Endothelial cell of umbilical vein (primary cell): ENCODE results near the gene SYCP3. TPM values are rescaled to one million over a fixed set of nuclear protein-coding genes. Genes with fewer than 3 reads are reported as not detected.

Experiments used
- BruUV-seq: library from RNA; stranded (reverse); fragments of 400-500 nt; replicated peaks from 2 replicates; lab custom pipeline; 2021; lab: Mats Ljungman, UMichigan
- CTCF ChIA-PET: fragments of 300-600, 350-600 bp; sonication (Branson Sonifier 250); formaldehyde crosslinking; loops from one replicate; lab custom pipeline; 2021; ENCODE audit warnings: antibody characterized with exemption, inconsistent platforms; lab: Charles Lee
- POLR2A ChIA-PET: fragments of 300-600, 350-600 bp; sonication (Branson Sonifier 250); formaldehyde crosslinking; loops from one replicate; lab custom pipeline; 2021; ENCODE audit warnings: antibody characterized with exemption, inconsistent platforms; lab: Charles Lee
- DNase-seq: peaks from one replicate; pipeline ENCODE4 v3.0.0-alpha.2; 2011; ENCODE audit warnings: low read depth, low spot score
- FAIRE-seq: peaks from 2 replicates; lab custom pipeline; 2011; peaks lifted over from hg19 to GRCh38; lab: Jason Lieb, UNC
- H2AFZ ChIP-seq: 2 replicates; pipeline ENCODE4 v1.6.0; 2012; ENCODE audit warnings: low read depth, low read length, control low read depth, inconsistent platforms
- H3K27ac ChIP-seq: 2 replicates; pipeline ENCODE4 v1.5.1; 2011; ENCODE audit warnings: low read depth, mild to moderate bottlenecking, control low read depth, low read length, moderate library complexity; ENCODE audit not compliant: insufficient read depth
- H3K27me3 ChIP-seq, 2 experiments: 2 replicates each; pipeline versions ENCODE4 v1.6.0 to v1.6.1; 2011; ENCODE audit warnings: low read length in 2 of 2, mixed read lengths in 1 of 2; ENCODE audit not compliant: control insufficient read depth in 2 of 2, insufficient read depth in 2 of 2
- H3K36me3 ChIP-seq, 2 experiments: 2 replicates in 1 of 2; 3 replicates in 1 of 2; pipeline ENCODE4 v1.5.1; 2011; ENCODE audit warnings: low read length in 2 of 2, mild to moderate bottlenecking in 1 of 2, moderate library complexity in 1 of 2; ENCODE audit not compliant: control insufficient read depth in 2 of 2, insufficient read depth in 2 of 2; ENCODE audit errors: extremely low read depth in 1 of 2
- H3K4me1 ChIP-seq: 3 replicates; pipeline ENCODE4 v1.5.1; 2011; ENCODE audit warnings: mild to moderate bottlenecking, low read length; ENCODE audit not compliant: control insufficient read depth, insufficient read depth; ENCODE audit errors: extremely low read depth
- H3K4me2 ChIP-seq: 2 replicates; pipeline ENCODE4 v1.6.1; 2011; ENCODE audit warnings: low read length, control low read depth, mixed read lengths; ENCODE audit not compliant: insufficient read depth
- H3K4me3 ChIP-seq, 3 experiments: fragments of 200-600 bp in 1 of 3; sonication (generic), shearing (Covaris generic) in 1 of 3; replicated peaks in 1 of 3; 2 replicates each; pipeline ENCODE4 v1.5.1; 2011 to 2016; ENCODE audit warnings: control low read depth in 3 of 3, low read length in 3 of 3, mild to moderate bottlenecking in 2 of 3, inconsistent platforms in 1 of 3, low read depth in 1 of 3, moderate library complexity in 1 of 3; ENCODE audit not compliant: insufficient read depth in 1 of 3
- H3K79me2 ChIP-seq: 2 replicates; pipeline ENCODE4 v1.6.0; 2012; ENCODE audit warnings: low read length, inconsistent platforms; ENCODE audit not compliant: control insufficient read depth, insufficient read depth
- H3K9ac ChIP-seq: replicated peaks from 2 replicates; pipeline ENCODE3; 2011; ENCODE audit warnings: low read length, control low read depth; ENCODE audit not compliant: insufficient read depth; ENCODE audit errors: extremely low read depth
- H3K9me1 ChIP-seq: replicated peaks from 3 replicates; pipeline ENCODE4 v1.6.0; 2011; ENCODE audit warnings: mild to moderate bottlenecking, low read length; ENCODE audit not compliant: control insufficient read depth, insufficient read depth; ENCODE audit errors: extremely low read depth
- H3K9me3 ChIP-seq: replicated peaks from 2 replicates; pipeline ENCODE4 v1.5.1; 2012; ENCODE audit warnings: low read length, inconsistent platforms; ENCODE audit not compliant: control insufficient read depth, insufficient read depth
- H4K20me1 ChIP-seq: replicated peaks from 2 replicates; pipeline ENCODE3; 2011; ENCODE audit warnings: mild to moderate bottlenecking, low read length; ENCODE audit not compliant: control insufficient read depth, insufficient read depth; ENCODE audit errors: extremely low read depth
- EZH2 ChIP-seq: IDR thresholded peaks from 2 replicates; pipeline ENCODE4 v1.6.1; 2012; ENCODE audit warnings: borderline replicate concordance, low read depth, mild to moderate bottlenecking, moderate library complexity, low read length, inconsistent platforms; ENCODE audit not compliant: severe bottlenecking
- FOS ChIP-seq: IDR thresholded peaks from 2 replicates; pipeline ENCODE4 v1.6.1; 2011; ENCODE audit warnings: mild to moderate bottlenecking, low read length, moderate library complexity, borderline replicate concordance; ENCODE audit not compliant: insufficient read depth
- GATA2 ChIP-seq: IDR thresholded peaks from 2 replicates; pipeline ENCODE4 v1.7.0; 2011; ENCODE audit warnings: low read depth, mild to moderate bottlenecking, moderate library complexity, mixed read lengths, low read length; ENCODE audit not compliant: insufficient read length, insufficient read depth
- JUN ChIP-seq: IDR thresholded peaks from 2 replicates; pipeline ENCODE4 v1.6.1; 2011; ENCODE audit warnings: borderline replicate concordance, low read depth; ENCODE audit not compliant: insufficient read length, insufficient read depth
- MYC ChIP-seq: IDR thresholded peaks from one replicate; pipeline ENCODE4 v1.6.1; 2011; ENCODE audit warnings: mild to moderate bottlenecking, low read depth, low read length
- POLR2A ChIP-seq: IDR thresholded peaks from 2 replicates; pipeline ENCODE4 v1.6.1; 2012; ENCODE audit warnings: low read depth, mild to moderate bottlenecking, control low read depth, low read length
- POLR2AphosphoS5 ChIP-seq: IDR thresholded peaks from 2 replicates; pipeline ENCODE4 v1.6.1; 2012; ENCODE audit warnings: low read depth, mild to moderate bottlenecking, control low read depth, low read length, moderate library complexity; ENCODE audit not compliant: insufficient read depth
- dilution Hi-C: fragments of 300-500 bp; cut with MboI; formaldehyde crosslinking; loops from one replicate; pipeline ENCODE4 v1.15.0; 2019; ENCODE audit warnings: low sequenced_read_pairs; ENCODE audit not compliant: extremely low pct_ligation_motif_present
- intact Hi-C: fragments of 100-400 bp; cut with micrococcal nuclease; formaldehyde crosslinking; loops from one replicate; pipeline ENCODE4 v1.10.0; 2022
- polyA plus RNA-seq, 4 experiments: library from polyadenylated mRNA; depleted of rRNA in 3 of 4; stranded (reverse) in 3 of 4; unstranded in 1 of 4; fragments of >200 nt; gene quantifications; 2 replicates each; pipeline versions ENCODE4 v1.2.1 to v1.2.3, GENCODE V29; 2011 to 2012; ENCODE audit warnings: missing spikeins in 1 of 4
- total RNA-seq: library from RNA; stranded (reverse); gene quantifications from 2 replicates; pipeline ENCODE4 v1.2.3, GENCODE V29; 2021
- TF ChIP-seq, protein P1 (sequence below), 2 donors: IDR thresholded peaks; 1 replicate in 1 of 2; 2 replicates in 1 of 2; pipeline ENCODE4 v1.5.1; 2011; ENCODE audit warnings: low read length in 2 of 2, mild to moderate bottlenecking in 2 of 2, moderate library complexity in 2 of 2, control low read depth in 1 of 2, inconsistent platforms in 1 of 2, low read depth in 1 of 2; ENCODE audit not compliant: insufficient read depth in 1 of 2; ENCODE audit errors: extremely low read depth in 1 of 2
- TF ChIP-seq, protein P2 (sequence below): IDR thresholded peaks from 2 replicates; pipeline ENCODE4 v1.6.1; 2011; ENCODE audit not compliant: insufficient read depth, insufficient read length

SYCP3 gene
- total and polyA plus RNA-seq, 2 donors (not counting 3 experiments of a cell fraction or from before 2014, with no cell fraction given) = 0.29 TPM; not detected in 1

DNA sequence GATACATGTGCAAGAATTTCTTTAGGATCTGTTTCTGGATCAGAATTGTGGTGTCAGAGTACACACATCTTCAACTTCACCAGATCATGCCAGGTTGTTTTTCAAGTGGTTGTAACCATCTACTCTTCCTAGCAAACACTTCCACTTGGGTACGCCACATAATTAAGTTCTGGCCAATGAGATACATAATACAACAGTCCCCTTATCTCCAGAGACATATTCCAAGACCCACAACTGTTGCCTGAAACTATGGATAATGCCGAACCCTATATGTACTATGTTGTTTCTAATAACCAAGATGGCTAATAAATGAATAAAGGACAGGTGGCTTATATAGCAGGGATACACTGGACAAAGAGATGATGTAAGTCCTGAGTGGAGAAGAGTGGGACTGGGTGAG lies 44.3 kb downstream of the SYCP3 start:
- Histone ChIP-seq H3K4me1 (peaks cover 6% of the 10 kb centered on the region), H3K36me3 (no peaks in the 10 kb centered on the region), H3K79me2 (peaks cover 8% of the 10 kb centered on the region), H3K9me3 (no peaks in the 10 kb centered on the region), H3K4me3 (no peak overlapping the region), H2AFZ (no peak overlapping the region), H3K9ac (no peak overlapping the region), H3K27me3 (no peaks in the 10 kb centered on the region), H3K4me2 (no peak overlapping the region), H3K9me1 (no peaks in the 10 kb centered on the region), H4K20me1 (no peaks in the 10 kb centered on the region), H3K27ac (no peak overlapping the region)
- intact Hi-C loops = loop anchor here (5.0 to 10.0 kb wide), 2 partner anchors 288 to 1120 kb away; partner anchors contain the start of genes ARL1 and GAS2L3
- no peak for DNase-seq
- ChIA-PET CTCF (no interaction called here), POLR2A (no interaction called here)
- no peak for FAIRE-seq
- no TSS peak for BruUV-seq
- TF ChIP-seq, protein P1, sequence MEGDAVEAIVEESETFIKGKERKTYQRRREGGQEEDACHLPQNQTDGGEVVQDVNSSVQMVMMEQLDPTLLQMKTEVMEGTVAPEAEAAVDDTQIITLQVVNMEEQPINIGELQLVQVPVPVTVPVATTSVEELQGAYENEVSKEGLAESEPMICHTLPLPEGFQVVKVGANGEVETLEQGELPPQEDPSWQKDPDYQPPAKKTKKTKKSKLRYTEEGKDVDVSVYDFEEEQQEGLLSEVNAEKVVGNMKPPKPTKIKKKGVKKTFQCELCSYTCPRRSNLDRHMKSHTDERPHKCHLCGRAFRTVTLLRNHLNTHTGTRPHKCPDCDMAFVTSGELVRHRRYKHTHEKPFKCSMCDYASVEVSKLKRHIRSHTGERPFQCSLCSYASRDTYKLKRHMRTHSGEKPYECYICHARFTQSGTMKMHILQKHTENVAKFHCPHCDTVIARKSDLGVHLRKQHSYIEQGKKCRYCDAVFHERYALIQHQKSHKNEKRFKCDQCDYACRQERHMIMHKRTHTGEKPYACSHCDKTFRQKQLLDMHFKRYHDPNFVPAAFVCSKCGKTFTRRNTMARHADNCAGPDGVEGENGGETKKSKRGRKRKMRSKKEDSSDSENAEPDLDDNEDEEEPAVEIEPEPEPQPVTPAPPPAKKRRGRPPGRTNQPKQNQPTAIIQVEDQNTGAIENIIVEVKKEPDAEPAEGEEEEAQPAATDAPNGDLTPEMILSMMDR (IDR thresholded peaks at IDR 0.05; ENCODE audit: extremely low read depth in 1 of 2, insufficient read depth in 1 of 2, low read depth in 1 of 2, low read length in 2 of 2) = no peak
- TF ChIP-seq POLR2AphosphoS5 (no peak), GATA2 (no peak), POLR2A (no peak), FOS (no peak), JUN (no peak), EZH2 (no peak), MYC (no peak)
- TF ChIP-seq, protein P2, sequence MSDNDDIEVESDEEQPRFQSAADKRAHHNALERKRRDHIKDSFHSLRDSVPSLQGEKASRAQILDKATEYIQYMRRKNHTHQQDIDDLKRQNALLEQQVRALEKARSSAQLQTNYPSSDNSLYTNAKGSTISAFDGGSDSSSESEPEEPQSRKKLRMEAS = no peak
- dilution Hi-C loops = no loop called here
